IMR-90 (cell line): ENCODE results near the gene ANKRD40. TPM values are rescaled to one million over a fixed set of nuclear protein-coding genes. Genes with fewer than 3 reads are reported as not detected.

Experiments used
- ATAC-seq: fragments of 200-7000 bp; cut with Tn5 transposase; 2 replicates; pipeline ENCODE4 v1.9.1; 2020; ENCODE audit warnings: low read depth, mild to moderate bottlenecking, moderate library complexity
- BruUV-seq: library from RNA; stranded (reverse); fragments of 400-500 nt; replicated peaks from 2 replicates; lab custom pipeline; 2021; lab: Mats Ljungman, UMichigan
- CTCF ChIA-PET: fragments of 300-600 bp; formaldehyde crosslinking; extraction: SDS; loops from one replicate; lab custom pipeline; 2021; ENCODE audit warnings: antibody characterized with exemption; lab: Yijun Ruan, JAX
- POLR2A ChIA-PET: fragments of 300-600 bp; sonication (Branson Sonifier 250); formaldehyde crosslinking; loops from one replicate; lab custom pipeline; 2022; ENCODE audit warnings: antibody characterized with exemption; ENCODE audit not compliant: unreplicated experiment; lab: Charles Lee
- DNase-seq: peaks from one replicate; pipeline ENCODE4 v3.0.0; 2013
- H2AFZ ChIP-seq: replicated peaks from 2 replicates; pipeline ENCODE3; 2013; ENCODE audit warnings: low read length, mild to moderate bottlenecking; ENCODE audit not compliant: poor library complexity
- H2AK5ac ChIP-seq: 2 replicates; pipeline ENCODE4 v1.6.1; 2013; ENCODE audit warnings: low read depth, low read length, inconsistent platforms
- H2AK9ac ChIP-seq: replicated peaks from 2 replicates; pipeline ENCODE3; 2013; ENCODE audit warnings: mild to moderate bottlenecking, low read depth, low read length, moderate library complexity; ENCODE audit not compliant: poor library complexity
- H2BK120ac ChIP-seq: 2 replicates; pipeline ENCODE4 v1.6.1; 2013; ENCODE audit warnings: low read depth, low read length, inconsistent platforms
- H2BK15ac ChIP-seq: 3 replicates; pipeline ENCODE4 v1.6.1; 2013; ENCODE audit warnings: low read depth, low read length, inconsistent platforms
- H2BK20ac ChIP-seq: 2 replicates; pipeline ENCODE4 v1.6.1; 2013; ENCODE audit warnings: low read depth, mild to moderate bottlenecking, inconsistent platforms, low read length, moderate library complexity
- H2BK5ac ChIP-seq: 2 replicates; pipeline ENCODE4 v1.6.1; 2013; ENCODE audit warnings: mild to moderate bottlenecking, low read depth, low read length, inconsistent platforms; ENCODE audit not compliant: poor library complexity, severe bottlenecking
- H3K14ac ChIP-seq: replicated peaks from 2 replicates; pipeline ENCODE4 v1.6.1; 2013; ENCODE audit warnings: low read depth, low read length, inconsistent platforms
- H3K18ac ChIP-seq: 2 replicates; pipeline ENCODE4 v1.6.1; 2013; ENCODE audit warnings: low read depth, low read length, control low read depth
- H3K23ac ChIP-seq: 2 replicates; pipeline ENCODE4 v1.6.1; 2013; ENCODE audit warnings: low read depth, low read length, inconsistent platforms
- H3K27ac ChIP-seq: 2 replicates; pipeline ENCODE4 v1.5.1; 2013; ENCODE audit warnings: mild to moderate bottlenecking, control low read depth, low read length; ENCODE audit not compliant: insufficient read depth
- H3K27me3 ChIP-seq: 2 replicates; pipeline ENCODE4 v1.6.1; 2013; ENCODE audit warnings: low read length; ENCODE audit not compliant: control insufficient read depth, insufficient read depth
- H3K36me3 ChIP-seq: 2 replicates; pipeline ENCODE4 v1.6.1; 2013; ENCODE audit warnings: low read length, mixed read lengths; ENCODE audit not compliant: control insufficient read depth, insufficient read depth
- H3K4ac ChIP-seq: 2 replicates; pipeline ENCODE4 v1.6.1; 2013; ENCODE audit warnings: low read depth, low read length, inconsistent platforms
- H3K4me1 ChIP-seq: 2 replicates; pipeline ENCODE4 v1.6.1; 2013; ENCODE audit warnings: low read length, mixed read lengths; ENCODE audit not compliant: control insufficient read depth, insufficient read depth
- H3K4me2 ChIP-seq: 2 replicates; pipeline ENCODE4 v1.6.1; 2013; ENCODE audit warnings: low read depth, mild to moderate bottlenecking, control low read depth, low read length, moderate library complexity
- H3K4me3 ChIP-seq: 2 replicates; pipeline ENCODE4 v1.5.1; 2013; ENCODE audit warnings: low read depth, mild to moderate bottlenecking, control low read depth, low read length, moderate library complexity; ENCODE audit not compliant: insufficient read depth
- H3K56ac ChIP-seq: 2 replicates; pipeline ENCODE4 v1.6.1; 2013; ENCODE audit warnings: low read length, inconsistent platforms; ENCODE audit not compliant: insufficient read depth; ENCODE audit errors: extremely low read depth
- H3K79me1 ChIP-seq, 2 experiments: 2 replicates each; pipeline ENCODE4 v1.6.1; 2013; ENCODE audit warnings: low read length in 2 of 2, inconsistent platforms in 1 of 2, low read depth in 1 of 2
- H3K9ac ChIP-seq: 2 replicates; pipeline ENCODE4 v1.6.1; 2013; ENCODE audit warnings: low read depth, low read length, control low read depth
- H3K9me1 ChIP-seq: 2 replicates; pipeline ENCODE4 v1.6.1; 2013; ENCODE audit warnings: low read length, inconsistent platforms; ENCODE audit not compliant: insufficient read depth
- H3K9me3 ChIP-seq: 2 replicates; pipeline ENCODE4 v1.6.1; 2013; ENCODE audit warnings: low read length; ENCODE audit not compliant: control insufficient read depth, insufficient read depth
- H4K20me1 ChIP-seq: 2 replicates; pipeline ENCODE4 v1.6.1; 2013; ENCODE audit warnings: low read length, inconsistent platforms; ENCODE audit not compliant: insufficient read depth
- H4K5ac ChIP-seq: 2 replicates; pipeline ENCODE4 v1.6.1; 2013; ENCODE audit warnings: mild to moderate bottlenecking, low read depth, low read length, control low read depth
- H4K8ac ChIP-seq, 2 experiments: 2 replicates each; pipeline ENCODE4 v1.6.1; 2013; ENCODE audit warnings: low read depth in 2 of 2, low read length in 2 of 2, control low read depth in 1 of 2, inconsistent platforms in 1 of 2
- H4K91ac ChIP-seq: 2 replicates; pipeline ENCODE4 v1.6.1; 2013; ENCODE audit warnings: low read depth, low read length, inconsistent platforms; ENCODE audit not compliant: insufficient read depth
- BHLHE40 ChIP-seq: fragments of 150-350 bp; IDR thresholded peaks from 2 replicates; pipeline ENCODE4 v1.6.1; 2016; ENCODE audit warnings: mild to moderate bottlenecking, low read depth, low read length
- CEBPB ChIP-seq: IDR thresholded peaks from 2 replicates; pipeline ENCODE4 v1.6.1; 2012; ENCODE audit warnings: low read depth, low read length, improper control_type of control experiment
- CTCF ChIP-seq: conservative IDR thresholded peaks from 2 replicates; pipeline ENCODE4 v1.5.1; 2012; ENCODE audit warnings: mild to moderate bottlenecking, low read depth, low read length, improper control_type of control experiment
- MAFK ChIP-seq: IDR thresholded peaks from 2 replicates; pipeline ENCODE4 v1.6.1; 2012; ENCODE audit warnings: low read depth, low read length, improper control_type of control experiment
- MAZ ChIP-seq: IDR thresholded peaks from 2 replicates; pipeline ENCODE4 v1.6.1; 2012; ENCODE audit warnings: low read depth, mild to moderate bottlenecking, low read length, improper control_type of control experiment, moderate library complexity, borderline replicate concordance
- MXI1 ChIP-seq: IDR thresholded peaks from 2 replicates; pipeline ENCODE4 v1.6.1; 2012; ENCODE audit warnings: low read depth, mild to moderate bottlenecking, low read length, moderate library complexity, borderline replicate concordance
- NFE2L2 ChIP-seq: fragments of 150-350 bp; IDR thresholded peaks from 2 replicates; pipeline ENCODE4 v1.6.1; 2016; ENCODE audit warnings: low read depth, mild to moderate bottlenecking, low read length
- RAD21 ChIP-seq: IDR thresholded peaks from 2 replicates; pipeline ENCODE4 v1.6.1; 2012; ENCODE audit warnings: low read length, improper control_type of control experiment
- RCOR1 ChIP-seq: IDR thresholded peaks from 2 replicates; pipeline ENCODE4 v1.6.1; 2012; ENCODE audit warnings: mild to moderate bottlenecking, low read length, improper control_type of control experiment; ENCODE audit not compliant: insufficient replicate concordance
- RFX5 ChIP-seq: IDR thresholded peaks from 2 replicates; pipeline ENCODE4 v1.8.0; 2012; ENCODE audit warnings: low read depth, mild to moderate bottlenecking, low read length, moderate library complexity
- SMC3 ChIP-seq: fragments of 150-350 bp; IDR thresholded peaks from 2 replicates; pipeline ENCODE4 v1.6.1; 2016; ENCODE audit warnings: low read depth, mild to moderate bottlenecking, antibody characterized with exemption, low read length, moderate library complexity
- USF2 ChIP-seq: fragments of 150-350 bp; IDR thresholded peaks from 2 replicates; pipeline ENCODE4 v1.6.1; 2017; ENCODE audit warnings: mild to moderate bottlenecking, antibody characterized with exemption, low read length, low read depth
- WGBS, 2 experiments: methylation state at CpG; one replicate each; pipeline versions ENCODE4 v1.1.5 to v1.1.7; 2013; ENCODE audit warnings: missing lambda C conversion rate in 2 of 2; ENCODE audit not compliant: insufficient read length in 1 of 2; ENCODE audit errors: extremely low coverage in 2 of 2; 5-methylcytosine and 5-hydroxymethylcytosine counted together
- dilution Hi-C: fragments of 300-500 bp; cut with HindIII; formaldehyde crosslinking; loops from one replicate; pipeline ENCODE4 v1.14.3; 2018; ENCODE audit warnings: low sequenced_read_pairs; ENCODE audit not compliant: unreplicated experiment
- in situ Hi-C: fragments of 300-500 bp; cut with MboI; formaldehyde crosslinking; loops from 3 replicates; pipeline ENCODE4 v1.14.3; 2019; ENCODE audit warnings: low sequenced_read_pairs, inconsistent platforms, mixed read lengths
- intact Hi-C: fragments of 100-400 bp; cut with micrococcal nuclease; formaldehyde crosslinking; loops from 2 replicates; pipeline ENCODE4 v1.10.0; 2022
- polyA plus RNA-seq, 3 experiments: library from polyadenylated mRNA; depleted of rRNA; stranded (reverse); fragments of >200 nt; gene quantifications; 2 replicates each; pipeline ENCODE4 v1.2.3, GENCODE V29; 2012; ENCODE audit warnings: low replicate concordance in 1 of 3
- total RNA-seq: library from RNA; depleted of rRNA; stranded (reverse); fragments of >200 nt; gene quantifications from 2 replicates; pipeline ENCODE4 v1.2.3, GENCODE V29; 2012

The ANKRD40 gene
- total and polyA plus RNA-seq, 2 of the 4 experiments (the other 2 are of a cell fraction): 23.4 to 35.8 TPM

DNA sequence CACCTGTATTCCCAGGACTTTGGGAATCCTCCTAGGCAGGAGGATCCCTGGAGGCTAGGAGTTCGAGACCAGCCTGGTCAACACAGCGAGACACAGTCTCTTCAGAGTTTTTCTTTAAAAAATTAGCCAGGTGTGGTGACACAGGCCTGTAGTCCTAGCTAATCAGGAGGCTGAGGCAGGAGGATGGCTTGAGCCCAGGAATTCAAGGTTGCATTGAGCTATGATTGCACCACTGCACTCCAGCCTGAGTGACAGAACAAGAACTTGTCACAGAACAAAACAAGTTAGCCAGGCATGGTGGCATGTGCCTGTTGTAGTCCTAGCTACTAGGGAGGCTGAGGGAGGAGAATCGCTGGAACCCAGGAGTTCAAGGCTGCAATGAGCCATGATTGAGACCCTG lies 24.8 kb downstream of the ANKRD40 start (continued):
- no peak for TF ChIP-seq RCOR1
- no peak for TF ChIP-seq RAD21
- no peak for TF ChIP-seq RFX5
- no peak for TF ChIP-seq MXI1

GRCh38 chr17:50682441-50682840 lies 25.3 kb downstream of the ANKRD40 start:
- no TSS peak for BruUV-seq
- Histone ChIP-seq H2AFZ (no peak overlapping the region), H4K20me1 (no peaks in the 10 kb centered on the region), H3K4me2 (no peak overlapping the region), H2BK20ac (no peak overlapping the region), H2AK9ac (no peak overlapping the region), H3K36me3 (peaks cover 2% of the 10 kb centered on the region; the same call in 1 of the 2 replicates), H3K14ac (no peak overlapping the region), H4K8ac (no peak overlapping the region), H3K79me1 (no peaks in the 10 kb centered on the region), H3K4me1 (peaks cover 18% of the 10 kb centered on the region), H4K91ac (no peak overlapping the region), H2BK120ac (no peak overlapping the region), H2AK5ac (no peak overlapping the region; the same call in 1 of the 2 replicates), H3K9me3 (no peaks in the 10 kb centered on the region), H3K4me3 (no peak overlapping the region), H2BK5ac (no peak overlapping the region), H4K5ac (no peak overlapping the region), H3K23ac (no peak overlapping the region), H3K9me1 (peaks cover 15% of the 10 kb centered on the region), H3K4ac (no peak overlapping the region), H3K56ac (no peak overlapping the region), H3K18ac (no peak overlapping the region), H3K27me3 (no peaks in the 10 kb centered on the region), H2BK15ac (no peak overlapping the region), H3K27ac (no peak overlapping the region), H3K9ac (no peak overlapping the region)
- WGBS, 2 experiments: no CpG with 5 or more reads among the region's 3 CpGs
- in situ Hi-C loops (no loop called here), dilution Hi-C loops (no loop called here), intact Hi-C loops (no loop called here)
- POLR2A ChIA-PET: no interaction called here
- DNase-seq (no peak), ATAC-seq (no peak)
- CTCF ChIA-PET: interaction anchor here (0.7 kb wide), 1 partner anchor 12 kb away, joined by 3 read pairs; no protein-coding TSS in a partner anchor
- no peak for TF ChIP-seq NFE2L2
- no peak for TF ChIP-seq CTCF
- TF ChIP-seq MAZ: no peak
- no peak for TF ChIP-seq USF2
- no peak for TF ChIP-seq MAFK
- no peak for TF ChIP-seq RAD21
- TF ChIP-seq CEBPB: no peak
- TF ChIP-seq RFX5: no peak
- no peak for TF ChIP-seq RCOR1
- TF ChIP-seq SMC3: no peak
- no peak for TF ChIP-seq MXI1
- no peak for TF ChIP-seq BHLHE40
